Uterus (tissue), 4 donors: Measurements from ENCODE around the gene OR1L6. TPM values are rescaled to one million over a fixed set of nuclear protein-coding genes. Genes with fewer than 3 reads are reported as not detected.

Experiments used
- DNase-seq, 2 donors: peaks; one replicate each; pipeline ENCODE4 v3.0.0-alpha.2; 2019 to 2020
- H3K27ac ChIP-seq, 2 donors: fragments of 200-600 bp; sonication (generic); 1 replicate in 1 of 2; 2 replicates in 1 of 2; pipeline ENCODE4 v1.5.1; 2016 to 2018
- H3K27me3 ChIP-seq, 2 donors: fragments of 200-600 bp; sonication (generic); one replicate each; pipeline ENCODE4 v1.5.1; 2018 to 2019; ENCODE audit warnings: control low read depth in 1 of 2
- H3K36me3 ChIP-seq, 2 donors: fragments of 200-600 bp; sonication (generic); one replicate each; pipeline ENCODE4 v1.5.1; 2019; ENCODE audit warnings: control low read depth in 1 of 2
- H3K4me1 ChIP-seq, 2 donors: fragments of 200-600 bp; sonication (generic); one replicate each; pipeline ENCODE4 v1.5.1; 2018 to 2019; ENCODE audit warnings: control low read depth in 1 of 2
- H3K4me3 ChIP-seq, 2 donors: fragments of 200-600 bp; sonication (generic); 1 replicate in 1 of 2; 2 replicates in 1 of 2; pipeline ENCODE4 v1.5.1; 2018 to 2019; ENCODE audit warnings: mild to moderate bottlenecking in 1 of 2
- H3K9me3 ChIP-seq, 2 donors: fragments of 200-600 bp; sonication (generic); one replicate each; pipeline ENCODE4 v1.5.1; 2019; ENCODE audit warnings: control low read depth in 1 of 2
- POLR2A ChIP-seq, 2 donors: fragments of 450-650 bp; IDR thresholded peaks; one replicate each; pipeline ENCODE4 v1.6.1; 2016; ENCODE audit warnings: antibody characterized with exemption in 2 of 2, mild to moderate bottlenecking in 1 of 2, moderate library complexity in 1 of 2
- intact Hi-C: fragments of 100-400 bp; cut with DNase I; formaldehyde crosslinking; loops from one replicate; pipeline ENCODE4 v1.15.1; 2023; ENCODE audit warnings: low total_unique reads
- total RNA-seq, 4 donors: library from RNA; depleted of rRNA in 3 of 4; stranded (reverse); fragments of >200 nt in 3 of 4; gene quantifications; one replicate each; pipeline versions ENCODE4 v1.1.0 to v1.2.4, GENCODE V29; 2014 to 2023
- TF ChIP-seq, protein P1 (sequence below), 4 experiments: fragments of 200-600 bp in 2 of 4; fragments of 450-650 bp in 2 of 4; sonication (generic) in 2 of 4; IDR thresholded peaks; one replicate each; pipeline ENCODE4 v1.5.1; 2016 to 2019; ENCODE audit warnings: antibody characterized with exemption in 4 of 4, mild to moderate bottlenecking in 2 of 4, moderate library complexity in 1 of 4
- donor health status: DM: yes; HTN: yes; CAD: no.

The OR1L6 gene, protein sequence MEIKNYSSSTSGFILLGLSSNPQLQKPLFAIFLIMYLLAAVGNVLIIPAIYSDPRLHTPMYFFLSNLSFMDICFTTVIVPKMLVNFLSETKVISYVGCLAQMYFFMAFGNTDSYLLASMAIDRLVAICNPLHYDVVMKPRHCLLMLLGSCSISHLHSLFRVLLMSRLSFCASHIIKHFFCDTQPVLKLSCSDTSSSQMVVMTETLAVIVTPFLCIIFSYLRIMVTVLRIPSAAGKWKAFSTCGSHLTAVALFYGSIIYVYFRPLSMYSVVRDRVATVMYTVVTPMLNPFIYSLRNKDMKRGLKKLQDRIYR
- total RNA-seq = not detected

DNA sequence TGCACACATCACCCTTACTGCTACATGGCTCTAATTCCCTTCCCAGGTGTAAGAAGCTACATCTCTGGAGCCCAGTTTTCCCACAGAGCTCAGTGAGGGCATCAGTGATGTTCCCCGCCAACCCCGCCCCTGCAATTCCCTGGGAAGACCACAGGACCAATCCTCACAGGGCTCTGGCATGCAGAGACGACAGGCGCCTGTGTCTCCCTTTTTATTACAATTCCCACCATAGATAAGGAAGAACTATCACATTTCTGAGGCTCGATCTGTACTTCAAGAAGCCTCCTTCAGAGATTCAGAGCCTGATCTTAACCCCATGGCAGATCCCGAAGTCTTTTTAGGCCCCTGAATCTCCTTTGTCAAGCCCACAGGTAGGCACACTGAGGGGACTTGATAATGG, at the start of gene OR1L6:
TSS of gene OR1L6 (plus strand) at position 301 of the 400 bp plus-strand sequence. CDS start 7,545 bp downstream, outside the sequence.
- Histone ChIP-seq H3K36me3 (no peaks in the 10 kb centered on the region), H3K4me3 (no peak within 1 kb of the TSS), H3K27me3 (no peaks in the 10 kb centered on the region), H3K4me1 (no peaks in the 10 kb centered on the region), H3K9me3 (no peaks in the 10 kb centered on the region), H3K27ac (no peak within 1 kb of the TSS)
- TF ChIP-seq POLR2A (IDR thresholded peaks at IDR 0.05) = no peak
- TF ChIP-seq, protein P1, sequence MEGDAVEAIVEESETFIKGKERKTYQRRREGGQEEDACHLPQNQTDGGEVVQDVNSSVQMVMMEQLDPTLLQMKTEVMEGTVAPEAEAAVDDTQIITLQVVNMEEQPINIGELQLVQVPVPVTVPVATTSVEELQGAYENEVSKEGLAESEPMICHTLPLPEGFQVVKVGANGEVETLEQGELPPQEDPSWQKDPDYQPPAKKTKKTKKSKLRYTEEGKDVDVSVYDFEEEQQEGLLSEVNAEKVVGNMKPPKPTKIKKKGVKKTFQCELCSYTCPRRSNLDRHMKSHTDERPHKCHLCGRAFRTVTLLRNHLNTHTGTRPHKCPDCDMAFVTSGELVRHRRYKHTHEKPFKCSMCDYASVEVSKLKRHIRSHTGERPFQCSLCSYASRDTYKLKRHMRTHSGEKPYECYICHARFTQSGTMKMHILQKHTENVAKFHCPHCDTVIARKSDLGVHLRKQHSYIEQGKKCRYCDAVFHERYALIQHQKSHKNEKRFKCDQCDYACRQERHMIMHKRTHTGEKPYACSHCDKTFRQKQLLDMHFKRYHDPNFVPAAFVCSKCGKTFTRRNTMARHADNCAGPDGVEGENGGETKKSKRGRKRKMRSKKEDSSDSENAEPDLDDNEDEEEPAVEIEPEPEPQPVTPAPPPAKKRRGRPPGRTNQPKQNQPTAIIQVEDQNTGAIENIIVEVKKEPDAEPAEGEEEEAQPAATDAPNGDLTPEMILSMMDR (IDR thresholded peaks at IDR 0.05) = no peak
- DNase-seq = no peak
- intact Hi-C loops = no loop called here

DNA sequence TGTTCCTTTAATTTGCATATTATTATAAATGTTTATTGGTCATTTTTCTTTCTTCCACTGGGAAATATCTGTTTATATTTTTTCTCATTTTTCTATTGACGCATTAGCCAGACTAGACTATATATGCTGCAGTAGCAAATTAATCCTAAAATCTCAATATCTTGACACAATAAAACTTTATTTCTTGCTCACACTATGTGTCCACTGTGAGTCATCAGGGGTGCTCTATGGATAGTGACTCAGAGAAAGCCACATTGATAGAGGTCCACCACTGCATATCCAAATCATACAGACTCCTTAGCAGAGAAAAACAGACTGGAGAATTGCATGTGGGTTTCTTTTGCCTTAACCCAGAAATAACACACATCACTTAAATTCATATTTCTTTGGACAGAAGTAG, 46.4 kb upstream of the OR1L6 start:
- Histone ChIP-seq H3K36me3 (no peaks in the 10 kb centered on the region), H3K27ac (no peak overlapping the region), H3K4me3 (no peak overlapping the region), H3K9me3 (peaks cover 0 to 9% of the 10 kb centered on the region in 2 donors), H3K4me1 (no peaks in the 10 kb centered on the region), H3K27me3 (no peaks in the 10 kb centered on the region)
- DNase-seq = no peak
- TF ChIP-seq, protein P1 (IDR thresholded peaks at IDR 0.05) = no peak
- TF ChIP-seq POLR2A (IDR thresholded peaks at IDR 0.05) = no peak
- intact Hi-C loops = no loop called here

DNA sequence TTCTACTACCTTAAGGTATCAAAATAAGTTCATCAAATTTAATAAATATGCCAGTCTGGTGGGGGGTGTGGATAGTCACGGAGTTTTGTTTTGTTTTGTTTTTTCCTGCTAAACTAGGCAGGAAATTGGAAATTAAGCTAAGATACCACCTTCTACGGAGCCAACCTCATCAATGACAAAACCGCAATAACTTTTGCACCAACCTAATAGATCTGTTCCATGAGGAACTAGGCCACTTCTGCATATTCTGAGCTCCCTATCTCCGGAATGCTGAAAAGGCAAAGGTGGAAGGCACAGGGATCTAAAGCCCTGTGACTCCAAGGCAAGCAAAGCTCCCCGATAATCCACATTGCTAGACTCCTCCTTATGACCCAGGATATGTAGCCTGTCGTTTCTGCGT, 24.1 kb upstream of the OR1L6 start:
- intact Hi-C loops = no loop called here
- no peaks in the 10 kb centered on the region for H3K36me3 ChIP-seq
- peaks cover 0 to 3% of the 10 kb centered on the region in 2 donors for H3K9me3 ChIP-seq
- H3K27ac ChIP-seq = no peak overlapping the region
- no peak for DNase-seq
- H3K27me3 ChIP-seq = no peaks in the 10 kb centered on the region
- no peaks in the 10 kb centered on the region for H3K4me1 ChIP-seq
- no peak overlapping the region for H3K4me3 ChIP-seq
- TF ChIP-seq, protein P1 (IDR thresholded peaks at IDR 0.05) = no peak
- no peak for TF ChIP-seq POLR2A (IDR thresholded peaks at IDR 0.05)

DNA sequence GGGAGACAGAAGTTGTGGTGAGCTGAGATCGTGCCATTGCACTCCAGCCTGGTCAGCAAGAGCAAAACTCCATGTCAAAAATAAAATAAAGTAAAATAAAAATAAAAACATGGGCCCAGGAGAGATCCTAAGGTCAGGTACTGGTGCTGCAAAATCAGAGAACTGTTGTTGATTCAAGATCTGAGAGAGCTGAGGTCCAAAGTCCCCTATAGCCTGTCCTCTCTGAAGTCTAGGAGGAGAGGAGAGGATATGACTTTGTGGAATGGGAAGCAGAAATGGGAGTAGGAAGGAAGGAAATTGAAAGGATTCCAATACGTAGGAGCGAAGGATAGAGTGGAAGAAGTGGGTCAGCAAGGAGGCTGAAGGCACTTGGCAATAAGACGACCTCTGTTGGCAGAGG, 22.9 kb upstream of the OR1L6 start:
- Histone ChIP-seq H3K4me1 (no peaks in the 10 kb centered on the region), H3K27ac (no peak overlapping the region), H3K36me3 (no peaks in the 10 kb centered on the region), H3K9me3 (peaks cover 0 to 3% of the 10 kb centered on the region in 2 donors), H3K27me3 (no peaks in the 10 kb centered on the region), H3K4me3 (no peak overlapping the region)
- TF ChIP-seq POLR2A (IDR thresholded peaks at IDR 0.05) = no peak
- TF ChIP-seq, protein P1 (IDR thresholded peaks at IDR 0.05) = no peak
- no peak for DNase-seq
- intact Hi-C loops = no loop called here

DNA sequence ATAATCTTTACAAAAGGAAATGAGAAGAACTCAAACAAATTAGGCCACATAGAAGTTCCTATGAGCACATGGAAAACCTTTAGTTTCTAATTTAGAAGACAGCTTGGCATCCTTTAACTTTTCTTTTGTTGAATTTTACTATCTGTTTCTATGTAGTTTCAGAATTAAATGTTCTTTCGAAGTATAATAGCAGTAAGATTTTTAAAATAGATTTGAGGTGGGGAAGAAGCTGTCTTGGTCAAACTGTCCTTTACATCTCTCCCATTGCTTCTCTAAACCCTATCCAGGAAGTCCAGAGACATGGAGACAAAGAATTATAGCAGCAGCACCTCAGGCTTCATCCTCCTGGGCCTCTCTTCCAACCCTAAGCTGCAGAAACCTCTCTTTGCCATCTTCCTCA, 18.4 kb upstream of the OR1L6 start, which contains the start of gene OR1L4:
TSS of gene OR1L4 (plus strand) at position 301 of the 400 bp plus-strand sequence. CDS start at position 301, 0 bp downstream.
- peaks cover 0 to 7% of the 10 kb centered on the region in 2 donors for H3K9me3 ChIP-seq
- intact Hi-C loops = no loop called here
- H3K4me1 ChIP-seq = no peaks in the 10 kb centered on the region

More for the DNA sequence above, 18.4 kb upstream of the OR1L6 start, which contains the start of gene OR1L4:
- no peak for DNase-seq
- no peak within 1 kb of the TSS for H3K4me3 ChIP-seq
- no peak within 1 kb of the TSS for H3K27ac ChIP-seq
- no peak for TF ChIP-seq POLR2A (IDR thresholded peaks at IDR 0.05)
- TF ChIP-seq, protein P1 (IDR thresholded peaks at IDR 0.05) = no peak
- no peaks in the 10 kb centered on the region for H3K36me3 ChIP-seq
- H3K27me3 ChIP-seq = no peaks in the 10 kb centered on the region
